Measurements from ENCODE around the gene CT45A6.
"Not testable (repeated sequence)": the region's sequence is repeated elsewhere in the genome, so short reads cannot be mapped to it uniquely, and the experiment has no call there.

CT45A6 gene

GRCh38 chrX:135802687-135803086 lies at the start of gene CT45A6:
Gene CT45A6, minus strand, starts transcription at chrX:135802787. Its CDS starts 3,794 bp downstream, at chrX:135798993.
- not testable (repeated sequence) for DNase-seq (ENCODE audit: low read depth in 2 of 2)

GRCh38 chrX:135837180-135837579 lies 34.6 kb upstream of the CT45A6 start, which contains the start of gene CT45A7:
Gene CT45A7, minus strand, starts transcription at chrX:135837280. Its CDS starts 3,747 bp downstream, at chrX:135833533.
- not testable (repeated sequence) for DNase-seq (ENCODE audit: low read depth in 2 of 2)

- not testable (repeated sequence) for DNase-seq (ENCODE audit: low read depth in 2 of 2)
Observed at GRCh38 chrX:135819912-135820311, 17.3 kb upstream of the CT45A6 start, which contains the start of gene CT45A2. Gene CT45A2, minus strand, starts transcription at chrX:135820012. Its CDS starts 3,747 bp downstream, at chrX:135816265.

- DNase-seq (ENCODE audit: low read depth in 2 of 2), result not testable (repeated sequence)
Observed at GRCh38 chrX:135785403-135785802, 17.2 kb downstream of the CT45A6 start, which contains the start of gene CT45A5. Gene CT45A5, minus strand, starts transcription at chrX:135785503. Its CDS starts 3,774 bp downstream, at chrX:135781729.

- not testable (repeated sequence) for DNase-seq (ENCODE audit: low read depth in 2 of 2)
Observed at GRCh38 chrX:135768091-135768490, 34.5 kb downstream of the CT45A6 start, which contains the start of gene CT45A3. Gene CT45A3, minus strand, starts transcription at chrX:135768191. Its CDS starts 3,747 bp downstream, at chrX:135764444.

GRCh38 chrX:135744739-135745138 lies 57.8 kb downstream of the CT45A6 start:
- not testable (repeated sequence) for DNase-seq (ENCODE audit: low read depth in 2 of 2)

All from stimulated activated CD8-positive, alpha-beta memory T cell treated with anti-CD3 and anti-CD28 coated beads, Interleukin-2, amount 100 ng/mL, for 1 hour (primary cell).